AG04449 (cell line): ENCODE results near the gene C22orf39.

Source experiments
- CTCF ChIA-PET: fragments of 350-600 bp; formaldehyde crosslinking; extraction: SDS; loops from one replicate; lab custom pipeline; 2021; ENCODE audit warnings: antibody characterized with exemption; lab: Yijun Ruan, JAX
- POLR2A ChIA-PET: fragments of 400-600, 350-600 bp; formaldehyde crosslinking; extraction: SDS; loops from one replicate; lab custom pipeline; 2020; ENCODE audit warnings: antibody characterized with exemption, inconsistent platforms; lab: Yijun Ruan, JAX
- DNase-seq: peaks from one replicate; pipeline ENCODE4 v3.0.0-alpha.2; 2010; ENCODE audit warnings: low read depth, low spot score
- H3K4me3 ChIP-seq: 2 replicates; pipeline ENCODE4 v1.5.1; 2011; ENCODE audit warnings: low read depth, mild to moderate bottlenecking, control low read depth, low read length
- TF ChIP-seq, protein P1 (sequence below): IDR thresholded peaks from one replicate; pipeline ENCODE4 v1.5.1; 2011; ENCODE audit warnings: mild to moderate bottlenecking, moderate library complexity, low read length, control low read depth, inconsistent platforms; ENCODE audit not compliant: insufficient read depth; ENCODE audit errors: missing control alignments

Gene C22orf39

DNA sequence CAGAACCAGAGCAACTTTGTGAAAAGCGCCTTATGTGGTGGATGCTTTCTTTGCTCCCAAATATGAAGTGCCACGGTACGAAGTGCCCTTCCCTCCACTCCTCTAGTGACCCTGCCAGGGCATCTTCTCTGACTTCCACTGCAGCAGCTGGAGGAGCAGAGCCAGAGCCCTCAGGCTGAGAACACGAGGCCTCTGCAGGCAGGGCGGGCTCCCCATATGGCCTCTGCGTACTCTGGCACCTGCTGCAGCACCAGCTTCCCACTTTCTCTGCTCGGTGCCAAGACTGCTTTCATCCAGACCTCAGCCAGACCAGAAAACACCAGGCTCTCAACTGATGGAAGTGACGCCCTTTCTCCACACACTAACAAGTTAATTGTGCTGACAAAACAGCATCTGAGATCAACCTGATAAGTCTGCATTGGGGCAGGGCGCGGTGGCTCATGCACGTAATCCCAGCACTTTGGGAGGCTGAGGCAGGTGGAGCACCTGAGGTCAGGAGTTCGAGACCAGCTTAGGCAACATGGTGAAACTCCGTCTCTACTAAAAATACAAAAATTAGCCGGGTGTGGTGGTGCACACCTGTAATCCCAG, 18.7 kb upstream of the C22orf39 start:
- DNase-seq: no peak
- TF ChIP-seq, protein P1, sequence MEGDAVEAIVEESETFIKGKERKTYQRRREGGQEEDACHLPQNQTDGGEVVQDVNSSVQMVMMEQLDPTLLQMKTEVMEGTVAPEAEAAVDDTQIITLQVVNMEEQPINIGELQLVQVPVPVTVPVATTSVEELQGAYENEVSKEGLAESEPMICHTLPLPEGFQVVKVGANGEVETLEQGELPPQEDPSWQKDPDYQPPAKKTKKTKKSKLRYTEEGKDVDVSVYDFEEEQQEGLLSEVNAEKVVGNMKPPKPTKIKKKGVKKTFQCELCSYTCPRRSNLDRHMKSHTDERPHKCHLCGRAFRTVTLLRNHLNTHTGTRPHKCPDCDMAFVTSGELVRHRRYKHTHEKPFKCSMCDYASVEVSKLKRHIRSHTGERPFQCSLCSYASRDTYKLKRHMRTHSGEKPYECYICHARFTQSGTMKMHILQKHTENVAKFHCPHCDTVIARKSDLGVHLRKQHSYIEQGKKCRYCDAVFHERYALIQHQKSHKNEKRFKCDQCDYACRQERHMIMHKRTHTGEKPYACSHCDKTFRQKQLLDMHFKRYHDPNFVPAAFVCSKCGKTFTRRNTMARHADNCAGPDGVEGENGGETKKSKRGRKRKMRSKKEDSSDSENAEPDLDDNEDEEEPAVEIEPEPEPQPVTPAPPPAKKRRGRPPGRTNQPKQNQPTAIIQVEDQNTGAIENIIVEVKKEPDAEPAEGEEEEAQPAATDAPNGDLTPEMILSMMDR: no peak
- POLR2A ChIA-PET: no interaction called here
- CTCF ChIA-PET: interaction anchor here (1.4 to 3.3 kb wide), 3 partner anchors 7 to 164 kb away, joined by 6 to 17 read pairs (median 10); no protein-coding TSS in a partner anchor
- no peak overlapping the region for H3K4me3 ChIP-seq

DNA sequence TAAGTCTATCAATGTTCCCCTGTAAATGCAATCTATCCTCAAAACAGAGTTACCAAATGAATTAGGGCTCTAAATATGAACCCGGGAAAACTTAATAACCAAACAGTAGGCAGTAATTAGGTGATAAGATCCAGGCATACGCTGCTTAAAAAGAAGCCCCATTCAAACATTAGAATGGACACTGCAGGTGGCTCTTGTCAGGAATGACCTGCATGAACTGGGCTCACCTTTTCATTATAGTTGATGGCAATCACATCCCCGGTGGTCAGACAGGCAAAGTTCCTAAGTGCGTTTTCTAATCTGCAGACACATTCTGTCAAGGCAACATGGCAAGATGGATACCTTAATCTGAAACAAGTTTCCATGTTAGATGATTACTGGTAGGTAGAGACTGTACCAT, 17.5 kb upstream of the C22orf39 start:
- ChIA-PET POLR2A (no interaction called here), CTCF (interaction anchor here (2.1 to 3.3 kb wide), 2 partner anchors 9 to 12 kb away, joined by 10 to 17 read pairs; no protein-coding TSS in a partner anchor)
- H3K4me3 ChIP-seq: no peak overlapping the region
- TF ChIP-seq, protein P1: no peak
- DNase-seq: no peak

DNA sequence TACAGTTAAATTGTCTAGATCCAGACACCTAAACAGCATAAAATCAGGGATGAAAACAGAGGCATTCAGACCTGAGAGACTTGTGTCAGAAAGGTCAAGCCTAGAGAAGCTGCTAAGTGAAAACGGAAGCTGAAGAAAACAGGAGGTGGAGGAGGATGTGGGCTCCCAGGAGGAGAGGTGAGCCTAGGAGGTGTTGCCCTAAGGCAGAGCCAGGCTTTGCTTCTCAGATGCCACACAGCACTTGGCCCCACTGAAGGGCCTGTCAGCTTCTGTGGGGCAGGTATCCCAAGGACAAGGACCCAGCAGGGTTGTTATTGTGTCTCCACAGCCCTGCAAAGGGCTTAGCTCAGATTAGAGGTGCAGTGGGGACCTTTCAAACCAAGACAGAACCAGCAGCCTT, 17.0 kb upstream of the C22orf39 start:
- TF ChIP-seq, protein P1: no peak
- H3K4me3 ChIP-seq: no peak overlapping the region
- POLR2A ChIA-PET: no interaction called here
- CTCF ChIA-PET: interaction anchor here (1.0 to 3.3 kb wide), 4 partner anchors 9 to 165 kb away, joined by 3 to 17 read pairs (median 7); no protein-coding TSS in a partner anchor
- DNase-seq: no peak

DNA sequence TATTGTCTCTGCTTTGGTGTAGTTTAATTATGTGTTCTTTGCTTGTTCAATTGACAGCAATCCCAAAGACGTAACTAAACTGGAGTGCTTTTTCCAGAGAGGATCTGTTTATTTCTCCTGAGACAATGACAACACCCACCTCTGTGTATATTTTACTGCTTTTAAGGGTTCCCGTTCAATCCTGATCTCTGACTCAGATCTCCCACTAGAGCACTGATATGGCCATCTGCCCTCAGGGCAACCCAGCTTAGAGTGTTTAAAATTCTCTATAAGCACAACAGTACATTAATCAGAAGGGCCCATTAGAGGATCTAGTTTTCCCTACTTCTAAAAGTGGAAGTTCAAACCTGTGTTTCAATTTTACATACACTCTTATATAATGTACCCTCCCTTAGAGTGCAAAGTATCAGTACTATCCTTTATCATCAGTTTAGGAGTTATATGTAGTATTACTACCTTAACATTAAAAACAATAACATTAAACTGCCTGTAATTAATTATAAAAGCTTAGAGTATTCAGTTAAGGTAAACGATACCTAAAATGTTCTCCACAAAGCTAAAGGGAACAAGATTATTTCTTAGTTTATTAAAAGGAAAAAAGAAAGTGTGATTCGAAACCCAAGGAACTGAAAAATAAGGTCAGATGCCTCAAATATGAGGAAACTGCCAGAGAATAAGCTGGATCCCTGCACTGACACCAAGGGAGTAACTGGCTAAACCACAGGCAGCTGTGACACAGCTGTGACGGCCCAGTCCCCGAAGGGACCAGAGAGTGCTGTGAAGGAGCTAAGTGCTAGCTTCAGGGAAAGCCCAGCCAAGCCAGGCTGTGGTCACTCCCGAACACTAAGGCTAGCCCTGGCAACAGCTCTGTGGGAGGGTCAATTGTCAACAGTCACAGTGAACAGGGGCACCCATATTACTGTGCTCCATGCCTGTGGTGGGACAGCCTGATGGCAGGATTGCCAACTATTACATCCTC, 16.3 kb upstream of the C22orf39 start:
- POLR2A ChIA-PET: interaction anchor here (1.1 kb wide), 1 partner anchor 9 kb away, joined by 3 read pairs; no protein-coding TSS in a partner anchor
- CTCF ChIA-PET: interaction anchor here (1.0 to 3.3 kb wide), 6 partner anchors 10 to 167 kb away, joined by 3 to 17 read pairs (median 6); no protein-coding TSS in a partner anchor
- peak; percentile 31 for DNase-seq
- TF ChIP-seq, protein P1: no peak
- H3K4me3 ChIP-seq: no peak overlapping the region

DNA sequence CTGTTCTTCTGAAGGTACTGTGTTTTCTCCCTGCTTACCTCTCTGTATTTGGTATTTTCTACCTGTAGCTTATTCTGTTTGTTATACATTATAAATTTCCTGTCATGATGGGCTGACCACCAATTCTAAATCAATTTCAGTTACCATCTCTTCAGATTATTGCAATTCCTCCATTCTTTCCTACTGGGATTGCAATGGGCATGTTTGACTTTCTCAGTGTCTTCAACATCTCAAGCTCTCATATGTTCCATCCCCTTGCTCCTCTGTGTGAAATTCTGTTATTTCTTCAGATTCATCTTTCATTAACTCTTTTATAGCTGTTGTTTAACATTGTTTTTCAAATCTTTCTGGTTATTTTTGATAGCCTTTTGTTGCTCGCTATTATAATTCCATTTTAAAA, 15.5 kb upstream of the C22orf39 start:
- TF ChIP-seq, protein P1: no peak
- DNase-seq: no peak
- ChIA-PET CTCF (interaction anchor here (1.2 to 3.3 kb wide), 3 partner anchors 11 to 168 kb away, joined by 4 to 17 read pairs (median 8); no protein-coding TSS in a partner anchor), POLR2A (interaction anchor here (1.1 kb wide), 1 partner anchor 10 kb away, joined by 3 read pairs; no protein-coding TSS in a partner anchor)
- no peak overlapping the region for H3K4me3 ChIP-seq

DNA sequence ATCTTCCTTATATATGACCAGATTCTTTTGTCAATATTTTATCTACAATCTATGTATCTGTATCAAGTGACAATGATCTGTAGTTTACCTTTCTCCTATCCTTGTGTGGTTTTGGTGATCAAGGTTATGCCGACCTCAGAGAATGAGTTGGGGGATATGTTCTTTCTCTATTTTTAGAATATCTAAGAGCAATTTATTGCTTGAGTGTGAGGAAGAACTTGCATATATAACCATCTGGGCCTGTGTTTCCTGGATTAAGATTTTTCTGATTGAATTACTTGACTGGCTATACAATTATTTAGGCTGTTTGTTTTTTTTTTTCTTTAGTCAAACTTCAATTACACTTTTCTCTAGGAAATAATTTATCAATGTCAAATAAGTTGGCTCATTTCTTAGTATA, 14.0 kb upstream of the C22orf39 start:
- ChIA-PET POLR2A (no interaction called here), CTCF (interaction anchor here (1.2 kb wide), 1 partner anchor 12 kb away, joined by 4 read pairs; no protein-coding TSS in a partner anchor)
- no peak overlapping the region for H3K4me3 ChIP-seq
- TF ChIP-seq, protein P1: no peak
- DNase-seq: no peak
